Epithelial cell of proximal tubule (primary cell): ENCODE measurements around the gene SULT1C3. TPM values are rescaled to one million over a fixed set of nuclear protein-coding genes. Genes with fewer than 3 reads are reported as not detected.
"Not testable (repeated sequence)": the region's sequence is repeated elsewhere in the genome, so short reads cannot be mapped to it uniquely, and the experiment has no call there.

Experiments
- DNase-seq: peaks from one replicate; pipeline ENCODE4 v3.0.0-alpha.2; 2011; ENCODE audit warnings: low read depth
- H3K4me3 ChIP-seq: 2 replicates; pipeline ENCODE4 v1.5.1; 2011; ENCODE audit warnings: low read depth, mild to moderate bottlenecking, low read length
- total RNA-seq: library from RNA; depleted of rRNA; stranded (reverse); fragments of >200 nt; gene quantifications from 2 replicates; pipeline ENCODE4 v1.2.3, GENCODE V29; 2015
- TF ChIP-seq, protein P1 (sequence below): conservative IDR thresholded peaks from 2 replicates; pipeline ENCODE4 v1.5.1; 2012; ENCODE audit warnings: low read depth, mild to moderate bottlenecking, low read length

SULT1C3 gene
- total RNA-seq, 1 donor from 2014 or later = not detected

DNA sequence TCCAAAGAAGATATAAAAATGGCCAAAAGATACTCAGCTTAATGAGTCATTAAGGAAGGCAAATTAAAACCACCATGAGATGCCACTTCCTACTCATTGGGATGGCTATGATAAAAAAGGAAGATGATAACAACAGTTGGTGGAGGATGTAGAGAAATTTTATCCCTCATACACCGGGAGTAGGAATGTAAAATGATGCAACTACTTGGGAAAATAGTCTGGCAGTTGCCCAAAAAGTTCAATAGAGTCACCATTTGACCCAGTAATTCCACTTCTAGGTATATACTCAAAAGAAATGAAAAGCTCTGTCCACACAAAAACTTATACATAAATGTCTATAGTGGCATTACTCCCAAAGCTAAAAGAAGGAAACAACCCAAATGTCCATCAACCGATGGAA lies 38.9 kb downstream of the SULT1C3 start:
- no peak for DNase-seq
- TF ChIP-seq, protein P1, sequence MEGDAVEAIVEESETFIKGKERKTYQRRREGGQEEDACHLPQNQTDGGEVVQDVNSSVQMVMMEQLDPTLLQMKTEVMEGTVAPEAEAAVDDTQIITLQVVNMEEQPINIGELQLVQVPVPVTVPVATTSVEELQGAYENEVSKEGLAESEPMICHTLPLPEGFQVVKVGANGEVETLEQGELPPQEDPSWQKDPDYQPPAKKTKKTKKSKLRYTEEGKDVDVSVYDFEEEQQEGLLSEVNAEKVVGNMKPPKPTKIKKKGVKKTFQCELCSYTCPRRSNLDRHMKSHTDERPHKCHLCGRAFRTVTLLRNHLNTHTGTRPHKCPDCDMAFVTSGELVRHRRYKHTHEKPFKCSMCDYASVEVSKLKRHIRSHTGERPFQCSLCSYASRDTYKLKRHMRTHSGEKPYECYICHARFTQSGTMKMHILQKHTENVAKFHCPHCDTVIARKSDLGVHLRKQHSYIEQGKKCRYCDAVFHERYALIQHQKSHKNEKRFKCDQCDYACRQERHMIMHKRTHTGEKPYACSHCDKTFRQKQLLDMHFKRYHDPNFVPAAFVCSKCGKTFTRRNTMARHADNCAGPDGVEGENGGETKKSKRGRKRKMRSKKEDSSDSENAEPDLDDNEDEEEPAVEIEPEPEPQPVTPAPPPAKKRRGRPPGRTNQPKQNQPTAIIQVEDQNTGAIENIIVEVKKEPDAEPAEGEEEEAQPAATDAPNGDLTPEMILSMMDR = no peak
- no peak overlapping the region for H3K4me3 ChIP-seq

GRCh38 chr2:108279468-108279867 lies 39.7 kb downstream of the SULT1C3 start:
- DNase-seq = no peak
- no peak overlapping the region for H3K4me3 ChIP-seq
- TF ChIP-seq, protein P1 = no peak

DNA sequence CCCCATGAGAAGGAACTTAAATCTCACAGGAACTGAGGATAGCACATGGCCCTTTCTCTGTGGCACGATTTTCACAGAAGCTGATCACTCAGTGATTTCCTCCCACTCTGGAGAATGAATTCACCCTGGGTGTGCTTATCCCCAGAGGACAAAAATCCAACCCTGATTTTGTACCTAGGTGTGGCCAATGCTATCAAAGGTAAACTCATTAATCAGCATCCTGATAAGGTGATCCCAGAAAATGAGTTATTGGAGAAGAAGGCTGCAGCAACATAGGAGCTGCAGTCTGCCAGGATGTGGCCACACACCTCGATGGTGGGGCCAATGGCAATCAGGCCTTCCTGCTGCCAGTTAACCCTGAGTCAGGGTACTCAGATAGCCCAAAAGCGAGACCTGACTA lies 40.7 kb downstream of the SULT1C3 start:
- DNase-seq = no peak
- H3K4me3 ChIP-seq = no peak overlapping the region
- TF ChIP-seq, protein P1 = no peak

DNA sequence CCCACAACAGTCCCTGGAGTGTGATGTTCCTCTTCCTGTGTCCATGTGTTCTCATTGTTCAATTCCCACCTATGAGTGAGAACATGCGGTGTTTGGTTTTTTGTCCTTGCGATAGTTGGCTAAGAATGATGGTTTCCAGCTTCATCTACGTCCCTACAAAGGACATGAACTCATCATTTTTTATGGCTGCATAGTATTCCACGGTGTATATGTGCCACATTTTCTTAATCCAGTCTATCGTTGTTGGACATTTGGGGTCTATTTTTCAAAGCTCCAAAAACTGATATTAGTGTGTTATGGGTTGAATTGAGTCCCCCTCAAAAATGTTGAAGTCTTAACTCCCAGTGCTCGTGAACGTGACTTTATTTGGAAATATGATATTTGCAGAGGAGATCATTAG lies 44.8 kb downstream of the SULT1C3 start:
- DNase-seq, H3K4me3 ChIP-seq: not testable (repeated sequence)

DNA sequence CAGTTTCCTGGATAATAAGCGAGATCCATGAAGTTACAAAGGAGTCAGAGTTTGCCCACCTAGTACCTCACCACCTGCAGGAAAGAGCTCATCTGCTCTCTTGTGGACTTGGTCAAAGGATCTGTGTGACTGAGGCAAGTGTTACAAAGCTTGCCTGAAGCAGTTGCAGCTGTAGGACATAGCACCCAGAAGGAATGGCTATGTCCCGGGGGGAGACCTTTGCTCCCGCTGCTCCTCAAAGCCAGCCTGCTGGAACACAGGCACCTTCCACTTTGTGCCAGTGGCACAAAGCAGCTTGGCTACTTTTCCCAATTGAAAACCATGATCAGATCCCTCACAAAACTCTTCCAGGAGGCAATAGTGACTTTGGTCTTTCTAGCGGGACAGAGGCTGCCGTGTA lies 45.8 kb downstream of the SULT1C3 start:
- TF ChIP-seq, protein P1 = no peak
- no peak for DNase-seq
- H3K4me3 ChIP-seq = peak overlapping the region; percentile 6

DNA sequence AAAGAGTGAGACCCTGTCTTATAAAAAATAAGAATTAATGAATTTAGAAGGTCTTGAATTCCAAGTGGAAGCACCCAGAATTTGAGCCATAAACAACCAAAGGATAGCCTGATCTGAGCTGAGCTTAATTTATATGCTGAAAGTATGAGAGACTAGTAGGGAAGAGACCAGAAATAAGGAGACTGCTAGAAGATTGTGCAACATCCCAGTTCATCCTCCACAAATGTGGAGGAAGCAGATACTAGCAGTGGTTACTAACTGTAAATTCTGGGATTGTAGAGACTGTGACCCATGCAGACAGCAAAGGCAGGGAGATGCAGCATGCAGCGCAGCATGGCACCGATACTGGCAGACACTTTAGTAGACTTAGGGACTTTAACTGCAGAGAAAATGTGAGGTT lies 47.4 kb downstream of the SULT1C3 start:
- TF ChIP-seq, protein P1 = no peak
- peak overlapping the region; percentile 59 for H3K4me3 ChIP-seq
- DNase-seq = no peak

- peak; percentile 92 for DNase-seq
- TF ChIP-seq, protein P1 = no peak
- peak within 1 kb of the TSS; percentile 59 for H3K4me3 ChIP-seq
Measured at GRCh38 chr2:108288534-108289106, 48.9 kb downstream of the SULT1C3 start, which contains the start of gene SULT1C2. TSS of gene SULT1C2 (plus strand) at chr2:108288895. CDS start at chr2:108293668, 4,773 bp downstream.
